Gastroesophageal sphincter (tissue), 3 donors: Measurements from ENCODE around the gene BHLHE23.

ENCODE experiments used
- POLR2A ChIP-seq, 2 donors: fragments of 450-650 bp; IDR thresholded peaks; one replicate each; pipeline ENCODE4 v1.6.1; 2017; ENCODE audit warnings: antibody characterized with exemption in 2 of 2, mild to moderate bottlenecking in 2 of 2, moderate library complexity in 1 of 2
- POLR2AphosphoS5 ChIP-seq: sonication (generic); formaldehyde crosslinking; IDR thresholded peaks from one replicate; pipeline ENCODE4 v1.6.1; 2017; ENCODE audit warnings: antibody characterized with exemption
- TF ChIP-seq, protein P1 (sequence below), 4 experiments: fragments of 200-600 bp in 2 of 4; fragments of 450-650 bp in 2 of 4; sonication (generic) in 1 of 4; IDR thresholded peaks; one replicate each; pipeline ENCODE4 v1.5.1; 2017 to 2019; ENCODE audit warnings: antibody characterized with exemption in 4 of 4, mild to moderate bottlenecking in 2 of 4, moderate library complexity in 2 of 4

GRCh38 chr20:62995481-62995880 lies 11.3 kb downstream of the BHLHE23 start:
- TF ChIP-seq, protein P1, sequence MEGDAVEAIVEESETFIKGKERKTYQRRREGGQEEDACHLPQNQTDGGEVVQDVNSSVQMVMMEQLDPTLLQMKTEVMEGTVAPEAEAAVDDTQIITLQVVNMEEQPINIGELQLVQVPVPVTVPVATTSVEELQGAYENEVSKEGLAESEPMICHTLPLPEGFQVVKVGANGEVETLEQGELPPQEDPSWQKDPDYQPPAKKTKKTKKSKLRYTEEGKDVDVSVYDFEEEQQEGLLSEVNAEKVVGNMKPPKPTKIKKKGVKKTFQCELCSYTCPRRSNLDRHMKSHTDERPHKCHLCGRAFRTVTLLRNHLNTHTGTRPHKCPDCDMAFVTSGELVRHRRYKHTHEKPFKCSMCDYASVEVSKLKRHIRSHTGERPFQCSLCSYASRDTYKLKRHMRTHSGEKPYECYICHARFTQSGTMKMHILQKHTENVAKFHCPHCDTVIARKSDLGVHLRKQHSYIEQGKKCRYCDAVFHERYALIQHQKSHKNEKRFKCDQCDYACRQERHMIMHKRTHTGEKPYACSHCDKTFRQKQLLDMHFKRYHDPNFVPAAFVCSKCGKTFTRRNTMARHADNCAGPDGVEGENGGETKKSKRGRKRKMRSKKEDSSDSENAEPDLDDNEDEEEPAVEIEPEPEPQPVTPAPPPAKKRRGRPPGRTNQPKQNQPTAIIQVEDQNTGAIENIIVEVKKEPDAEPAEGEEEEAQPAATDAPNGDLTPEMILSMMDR (IDR thresholded peaks at IDR 0.05): no peak
- TF ChIP-seq POLR2A (IDR thresholded peaks at IDR 0.05) (no peak), POLR2AphosphoS5 (no peak)
